GM19043 (cell line): Measurements from ENCODE around the gene SNAP47.
A peak's percentile ranks its signal among the peaks of the same experiment; 100 is the strongest.

ENCODE experiments used
- ATAC-seq: cut with Tn5 transposase; IDR thresholded peaks from one replicate; pipeline ENCODE4 v1.9.1; 2021; ENCODE audit warnings: low read depth; ENCODE audit not compliant: unreplicated experiment

The SNAP47 gene

DNA sequence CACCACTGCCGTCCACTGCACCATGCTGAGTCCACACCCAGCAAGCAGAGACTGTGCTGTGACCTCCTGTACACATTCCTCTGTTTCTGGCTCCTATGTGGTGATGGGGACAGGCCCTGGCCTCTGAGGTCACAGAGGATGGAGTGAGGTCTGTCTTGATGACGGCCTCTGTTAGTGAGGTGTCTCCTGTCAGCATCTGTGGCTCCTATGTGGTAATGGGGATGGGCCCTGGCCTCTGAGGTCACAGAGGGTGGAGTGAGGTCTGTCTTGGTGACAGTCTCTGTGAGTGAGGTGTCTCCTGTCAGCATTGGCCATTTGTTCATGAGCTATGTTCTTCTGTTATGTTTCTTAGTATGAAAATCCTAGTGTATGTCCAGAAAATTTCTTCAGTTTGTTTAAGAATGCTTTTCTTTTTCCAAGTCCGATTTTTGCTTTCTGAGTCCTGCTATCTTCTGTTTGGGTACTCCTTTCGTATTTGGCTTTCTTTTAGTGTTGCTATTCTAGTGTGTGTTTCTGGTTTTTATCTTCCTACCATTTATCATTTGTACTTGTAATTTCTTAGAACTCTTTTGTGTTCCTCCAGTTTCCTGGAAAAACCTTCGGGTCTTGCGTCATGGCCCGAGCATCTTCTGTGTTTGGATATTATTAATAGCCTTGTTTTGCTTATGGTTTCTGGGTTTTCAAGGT, 13.4 kb downstream of the SNAP47 start:
- no peak for ATAC-seq

DNA sequence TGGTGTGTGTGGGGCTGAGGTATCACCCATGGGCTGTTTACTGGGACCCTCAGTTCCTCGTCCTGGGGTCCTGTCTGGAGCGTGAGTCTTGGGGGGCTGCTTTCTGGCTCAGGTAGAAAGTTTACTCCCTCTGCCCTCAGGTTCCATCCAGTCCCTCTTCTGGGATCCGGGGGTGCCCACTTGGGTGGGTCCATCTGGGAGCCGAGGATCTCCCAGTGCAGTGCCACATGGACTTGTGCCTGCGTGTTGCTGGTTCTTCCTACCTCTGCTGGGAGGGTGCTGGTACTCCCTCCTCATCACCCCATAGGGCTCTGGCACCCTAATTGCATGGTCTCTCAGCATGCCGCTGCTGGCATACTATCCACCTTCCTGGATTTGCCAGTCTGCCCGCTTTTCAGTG, 14.0 kb downstream of the SNAP47 start:
- no peak for ATAC-seq

DNA sequence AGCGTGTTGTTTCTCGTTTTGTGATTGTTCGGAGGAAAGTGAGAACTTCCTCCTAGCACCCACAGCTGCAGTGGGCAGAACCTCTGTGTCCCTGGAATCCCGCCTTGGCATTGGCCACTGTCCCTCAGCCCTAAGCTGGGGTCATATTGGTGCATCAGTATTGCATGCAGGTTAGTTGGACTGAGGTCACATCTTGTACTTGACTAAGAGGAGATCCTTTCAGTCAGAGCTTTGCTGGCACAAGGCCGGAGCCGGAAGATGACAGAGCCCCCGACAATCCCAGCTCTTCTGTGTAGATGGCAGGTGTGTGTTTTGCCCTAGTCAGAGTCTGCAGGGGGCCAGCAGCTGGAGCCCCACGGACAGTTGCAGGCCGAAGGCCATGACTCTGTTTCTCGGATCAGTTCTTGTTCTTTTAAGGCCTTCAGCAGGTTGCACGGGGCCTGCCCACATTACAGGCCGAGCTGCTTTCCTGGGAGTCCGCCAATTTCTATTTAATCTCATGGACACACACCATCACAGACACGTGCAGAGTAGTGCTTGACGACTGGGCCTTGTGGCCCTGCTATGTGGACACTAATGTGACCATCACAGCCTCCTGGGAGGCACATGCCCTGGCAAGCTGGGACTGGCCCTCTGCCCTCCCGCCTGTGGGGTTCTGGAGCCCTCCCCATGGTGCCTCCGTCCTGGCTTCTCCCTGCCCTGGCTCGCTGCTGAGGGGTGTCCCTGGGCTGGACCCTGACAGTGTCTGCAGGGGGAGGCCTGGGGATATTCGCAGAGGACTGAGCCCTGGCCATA, 14.9 kb downstream of the SNAP47 start:
- ATAC-seq = no peak

DNA sequence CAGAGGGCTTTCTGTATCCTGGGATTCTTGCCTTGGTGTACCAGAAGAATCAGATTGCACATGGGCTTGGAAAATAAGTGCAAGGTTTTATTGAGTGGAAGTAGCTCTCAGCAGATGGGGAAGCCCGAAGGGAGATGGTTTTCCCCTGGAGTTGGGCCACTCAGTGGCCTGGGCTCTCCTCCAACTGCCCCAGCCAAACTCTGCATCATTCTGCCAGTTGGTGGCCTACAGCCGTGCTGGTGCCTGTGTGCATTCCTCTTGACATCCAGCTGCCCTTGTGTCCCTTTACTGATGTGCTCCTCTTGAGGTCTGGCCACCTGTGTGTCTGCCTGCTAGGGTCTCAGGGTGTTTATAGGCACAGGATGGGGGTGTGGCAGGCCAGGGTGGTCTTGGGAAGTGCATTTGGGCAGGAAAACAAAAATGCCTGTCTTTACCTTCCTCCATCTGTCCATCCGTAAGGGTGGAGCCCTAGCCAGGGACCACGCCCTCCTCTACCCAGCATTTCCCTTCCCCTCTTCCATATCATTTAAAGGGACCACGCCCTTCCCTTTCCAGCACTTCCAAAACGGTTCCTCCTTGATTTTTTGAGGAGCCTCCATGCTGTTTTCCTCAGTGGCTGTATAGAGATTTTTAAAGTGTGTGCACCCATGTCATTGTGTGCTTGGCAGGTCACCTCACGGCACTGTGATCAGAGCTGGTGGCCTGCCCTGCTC, 18.9 kb downstream of the SNAP47 start:
- ATAC-seq = no peak

DNA sequence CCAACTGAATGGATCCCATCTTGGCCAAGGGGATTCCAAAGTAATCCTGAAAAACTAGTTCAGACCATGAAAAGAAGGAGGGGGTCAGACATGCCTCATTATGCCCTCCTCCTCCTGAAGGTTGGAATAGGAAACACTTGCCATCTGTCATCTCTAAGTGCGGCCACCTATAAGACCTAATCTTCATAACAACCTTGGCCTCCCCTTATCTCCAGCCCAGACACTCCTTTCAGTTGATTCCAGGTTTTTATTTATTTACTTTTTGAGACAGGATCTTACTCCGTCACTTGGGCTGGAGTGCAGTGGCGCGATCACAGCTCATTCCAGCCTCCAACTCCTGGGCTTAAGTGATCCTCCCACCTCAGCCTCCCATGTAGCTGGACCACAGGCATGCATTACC, 19.7 kb downstream of the SNAP47 start:
- no peak for ATAC-seq

DNA sequence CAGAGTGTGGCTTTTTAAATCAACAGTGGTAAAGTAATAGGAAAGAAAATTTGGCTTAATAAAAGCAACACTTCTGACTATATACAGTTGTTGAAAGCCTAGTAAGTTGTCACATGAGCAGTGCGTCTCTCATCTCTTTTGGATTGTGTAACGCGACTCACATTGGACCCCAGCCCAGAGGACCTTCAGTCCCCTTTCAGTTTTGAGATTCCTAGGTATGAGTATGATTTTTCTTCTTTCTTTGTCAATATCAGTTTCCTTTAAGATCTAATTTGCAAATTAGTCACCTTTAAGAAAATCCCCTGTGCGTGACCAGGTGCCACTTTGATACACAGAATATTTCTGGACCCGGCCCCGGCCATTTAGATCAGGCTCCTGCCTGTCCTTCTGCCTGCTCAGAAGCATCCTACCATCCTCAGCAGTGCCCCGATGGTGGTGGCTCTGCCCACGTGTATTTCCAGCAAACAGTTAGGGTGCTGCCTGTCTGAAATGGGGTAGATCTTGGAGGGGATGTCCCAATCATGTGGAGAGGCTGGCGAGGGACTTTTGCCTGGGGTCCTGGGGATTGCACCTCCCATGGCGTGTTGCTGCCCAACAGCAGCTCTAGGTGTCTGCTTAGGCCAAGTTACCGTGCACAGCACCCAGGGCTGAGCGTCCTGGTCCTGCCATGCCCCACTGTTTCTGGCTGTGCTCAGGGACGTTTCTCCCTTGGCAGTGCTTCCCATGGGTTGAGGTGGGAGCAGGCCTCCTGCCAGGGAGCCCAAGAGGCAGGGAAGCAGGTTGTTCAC, 21.1 kb downstream of the SNAP47 start:
- no peak for ATAC-seq

DNA sequence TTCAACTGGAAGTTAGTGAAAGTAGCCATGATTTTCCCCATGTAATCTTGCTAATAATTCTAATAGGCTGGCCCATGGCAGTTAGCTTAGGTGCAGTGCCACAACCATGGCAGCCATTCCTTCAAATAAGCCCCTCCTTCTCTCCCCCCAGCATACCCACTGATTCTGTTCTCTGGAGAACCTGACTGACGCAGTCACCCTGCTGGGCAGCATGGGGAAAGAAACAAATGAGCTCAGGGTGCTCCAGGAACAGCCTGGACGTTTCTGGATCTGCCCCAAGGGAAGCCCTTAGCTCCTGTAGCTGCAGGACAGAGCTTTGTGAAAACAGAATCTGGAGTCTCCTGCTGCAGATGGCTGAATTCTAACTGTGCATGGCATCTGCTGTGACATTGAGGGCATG, 22.5 kb downstream of the SNAP47 start:
- ATAC-seq = no peak

DNA sequence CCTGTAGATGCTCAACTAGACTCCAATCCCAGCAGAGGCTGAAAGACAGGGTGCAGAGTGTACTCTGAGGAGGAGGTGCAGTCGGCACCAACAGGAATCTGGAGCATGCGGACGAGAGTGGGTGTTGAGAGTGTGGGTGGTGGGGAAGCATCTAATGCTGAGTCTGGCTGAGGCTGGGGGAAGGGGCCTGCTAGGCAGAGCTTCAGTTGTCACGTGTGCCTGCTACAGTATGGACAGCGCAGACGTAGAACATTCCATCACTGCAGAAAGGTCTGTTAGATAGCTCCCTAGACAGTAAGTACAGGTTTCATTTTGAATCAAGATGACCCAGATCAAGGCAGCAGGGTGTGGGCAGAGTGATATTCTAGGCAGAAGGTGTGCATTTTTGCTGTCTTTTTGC, 23.1 kb downstream of the SNAP47 start:
- no peak for ATAC-seq

DNA sequence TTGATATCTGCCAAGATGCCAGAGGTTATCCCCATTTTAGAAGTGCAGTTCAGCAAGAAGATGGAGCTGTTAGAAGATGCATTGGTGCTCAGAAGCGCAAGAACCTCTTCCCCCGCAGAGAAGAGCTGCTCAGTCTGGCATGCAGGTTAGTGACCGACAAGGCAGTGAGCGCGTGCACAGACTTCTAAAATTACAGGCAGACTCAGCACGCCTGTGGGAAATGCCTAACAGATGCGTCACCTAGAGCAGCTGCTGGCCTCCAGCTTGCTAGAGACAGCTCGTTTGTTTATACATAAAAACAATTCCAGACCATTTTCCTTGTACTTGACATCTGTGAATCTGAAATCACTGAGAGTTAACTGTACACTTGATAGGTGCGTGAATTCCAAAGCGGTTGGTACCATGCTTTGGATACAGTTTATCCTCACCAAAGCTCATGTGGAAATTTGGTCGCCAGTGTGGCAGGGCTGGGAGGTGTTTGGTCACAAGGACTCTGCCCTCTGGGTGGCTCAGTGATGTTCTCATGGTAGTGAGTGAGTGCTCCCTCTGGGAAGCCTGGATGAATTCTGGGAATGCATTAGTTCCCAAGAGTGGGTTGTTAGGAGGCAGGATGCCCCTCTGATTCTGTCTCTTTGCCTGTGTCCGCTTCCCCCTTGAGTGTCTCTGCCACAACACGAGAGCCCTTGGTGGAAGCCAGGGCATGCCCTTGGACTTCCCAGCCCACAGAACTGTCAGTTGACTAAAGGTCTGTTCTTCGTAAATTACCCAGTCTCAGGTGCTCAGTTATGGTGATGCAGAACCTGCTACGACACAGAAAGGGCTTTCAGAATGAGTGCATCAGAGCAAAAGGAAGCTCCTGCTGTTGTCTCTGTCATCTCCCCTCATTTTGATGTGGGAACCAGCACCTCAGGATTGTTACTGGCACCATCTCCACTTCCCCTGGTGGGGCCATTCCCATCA, 24.4 kb downstream of the SNAP47 start:
- ATAC-seq = no peak

DNA sequence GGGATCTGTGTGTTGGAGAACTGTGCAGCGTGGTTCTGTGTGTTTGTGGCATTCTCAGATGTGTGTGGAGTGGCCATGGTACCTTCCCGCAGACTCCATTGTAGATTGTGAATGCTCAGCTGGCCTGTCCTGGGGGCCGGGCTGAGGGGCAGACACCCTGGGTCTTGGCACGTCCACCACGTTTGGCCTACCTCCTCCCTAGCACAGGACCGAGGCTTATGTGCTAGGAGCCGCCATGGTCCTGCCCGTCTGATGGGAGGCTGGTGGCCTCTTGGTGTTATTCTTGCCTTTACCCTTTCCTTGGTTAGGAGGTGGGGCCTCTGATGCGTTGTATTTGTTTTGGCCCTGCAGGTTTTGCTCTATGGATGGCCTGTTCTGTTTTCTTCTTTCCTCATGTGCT, 25.1 kb downstream of the SNAP47 start:
- ATAC-seq = no peak

DNA sequence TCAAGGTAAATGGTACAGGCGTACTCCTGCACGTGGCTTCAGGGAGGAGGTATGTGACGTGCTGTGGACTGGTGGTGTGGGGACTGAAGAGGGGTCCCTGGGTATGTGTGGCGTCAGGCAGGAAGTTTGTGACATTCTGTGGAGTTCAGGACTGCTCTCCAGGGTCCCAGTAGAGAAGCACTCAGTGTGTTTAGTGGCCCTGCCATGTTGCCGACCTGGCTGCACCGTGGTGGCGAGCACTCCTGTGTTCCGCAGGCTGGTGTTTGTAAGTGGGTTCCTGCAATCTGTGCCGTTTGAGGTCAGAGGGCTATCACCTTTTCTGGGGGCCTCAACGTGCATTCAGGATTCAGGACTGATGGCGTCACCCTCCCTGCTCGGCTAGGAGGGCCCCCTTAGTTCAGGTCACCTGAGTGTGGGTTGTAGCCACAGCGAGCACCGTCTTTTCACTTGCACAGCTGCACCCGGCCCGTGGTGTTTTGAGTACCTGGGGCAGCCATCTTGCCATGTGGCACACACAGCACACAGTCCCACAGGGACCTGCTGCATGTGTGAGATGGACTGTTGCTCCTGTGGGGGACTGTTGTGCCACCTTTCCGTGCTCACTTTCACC, 26.5 kb downstream of the SNAP47 start:
- ATAC-seq = no peak

DNA sequence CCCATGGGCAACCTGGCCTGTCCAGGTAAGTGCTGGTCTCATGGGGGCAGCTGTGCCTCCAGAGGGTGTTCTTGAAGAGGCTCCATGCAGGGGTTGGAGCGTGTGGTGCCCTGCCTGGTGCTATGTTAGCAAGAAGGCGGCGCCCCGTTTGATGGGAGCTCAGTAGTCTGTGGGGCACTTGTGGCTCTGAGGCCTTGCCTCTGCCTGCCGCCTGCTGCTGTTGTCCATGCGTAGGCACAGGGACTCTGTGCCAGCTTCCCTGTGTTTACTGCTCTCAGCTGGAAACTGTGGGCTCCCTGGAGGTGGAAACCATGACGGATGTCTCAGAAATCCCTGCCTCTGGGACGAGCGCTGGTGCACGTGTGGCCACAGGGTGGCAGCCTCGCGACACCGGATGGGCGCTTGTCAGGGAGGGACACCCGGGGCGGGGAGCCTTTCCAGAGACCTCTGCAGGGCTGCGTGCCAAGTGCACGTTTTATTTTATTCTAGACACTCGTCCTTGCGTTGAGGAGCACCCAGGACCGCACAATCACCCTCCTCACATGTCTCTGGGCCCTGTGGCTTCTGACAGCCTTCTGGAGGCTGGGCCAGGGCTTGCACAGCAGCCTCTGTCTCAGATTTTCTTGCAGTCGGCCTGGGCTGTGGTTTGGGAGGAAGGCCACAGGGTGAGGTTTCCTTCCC, 27.1 kb downstream of the SNAP47 start:
- peak; percentile 65 for ATAC-seq

DNA sequence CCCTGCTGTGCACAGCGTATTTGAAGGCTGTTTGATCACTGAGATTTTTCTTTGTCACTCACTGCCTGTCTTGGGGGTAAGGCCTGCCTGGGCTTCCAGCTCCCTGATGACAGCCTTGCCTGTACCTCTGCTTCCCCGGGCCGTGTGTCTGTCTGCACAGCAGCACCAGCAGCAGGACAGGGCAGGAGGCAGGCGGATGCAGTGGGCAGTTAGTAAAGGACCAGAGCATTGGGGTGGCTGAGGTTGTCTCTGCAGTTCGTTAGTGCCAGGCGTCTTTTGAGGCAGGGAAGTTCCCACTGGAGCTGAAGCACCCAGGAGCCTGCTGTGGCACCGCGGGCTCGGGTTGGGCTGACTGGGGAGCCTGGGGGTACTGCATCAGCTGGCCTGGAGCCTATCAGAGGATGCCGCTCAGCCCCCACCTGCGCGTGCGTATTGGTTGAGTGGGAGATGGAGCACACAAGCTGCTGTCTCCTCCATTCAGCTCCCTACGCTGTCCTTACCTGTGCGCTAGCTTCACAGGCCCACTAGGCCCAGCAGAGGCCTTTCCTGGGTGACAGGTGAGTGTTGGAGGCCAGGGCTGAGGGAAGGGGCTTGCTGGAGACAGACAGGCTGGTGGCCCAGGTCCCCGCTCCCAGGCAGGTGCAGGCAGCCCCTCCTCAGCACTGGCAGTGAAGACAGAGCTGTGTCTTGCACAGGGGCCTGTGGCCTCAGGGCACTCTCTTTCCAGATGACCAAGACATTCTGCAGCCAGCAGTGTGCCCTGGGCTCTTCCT, 28.2 kb downstream of the SNAP47 start:
- ATAC-seq = no peak

DNA sequence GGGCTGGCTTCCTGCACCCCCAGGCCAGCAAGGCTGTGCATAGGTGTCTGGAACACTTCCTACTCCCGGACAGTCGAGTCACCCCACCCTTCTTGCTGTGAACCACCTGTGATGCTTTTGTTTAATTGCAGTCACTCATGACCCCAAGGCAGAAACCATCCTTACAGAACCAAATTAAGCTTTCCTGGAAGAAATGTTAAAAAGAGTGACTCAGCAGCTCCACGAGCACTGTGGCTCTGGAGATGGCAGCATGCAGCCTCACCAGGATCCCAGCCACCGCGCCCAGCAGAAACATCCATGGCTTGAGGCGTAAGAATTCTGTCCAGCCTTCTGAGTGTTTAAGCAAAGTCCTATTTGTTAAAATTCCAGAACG, 28.8 kb downstream of the SNAP47 start:
- ATAC-seq = no peak

DNA sequence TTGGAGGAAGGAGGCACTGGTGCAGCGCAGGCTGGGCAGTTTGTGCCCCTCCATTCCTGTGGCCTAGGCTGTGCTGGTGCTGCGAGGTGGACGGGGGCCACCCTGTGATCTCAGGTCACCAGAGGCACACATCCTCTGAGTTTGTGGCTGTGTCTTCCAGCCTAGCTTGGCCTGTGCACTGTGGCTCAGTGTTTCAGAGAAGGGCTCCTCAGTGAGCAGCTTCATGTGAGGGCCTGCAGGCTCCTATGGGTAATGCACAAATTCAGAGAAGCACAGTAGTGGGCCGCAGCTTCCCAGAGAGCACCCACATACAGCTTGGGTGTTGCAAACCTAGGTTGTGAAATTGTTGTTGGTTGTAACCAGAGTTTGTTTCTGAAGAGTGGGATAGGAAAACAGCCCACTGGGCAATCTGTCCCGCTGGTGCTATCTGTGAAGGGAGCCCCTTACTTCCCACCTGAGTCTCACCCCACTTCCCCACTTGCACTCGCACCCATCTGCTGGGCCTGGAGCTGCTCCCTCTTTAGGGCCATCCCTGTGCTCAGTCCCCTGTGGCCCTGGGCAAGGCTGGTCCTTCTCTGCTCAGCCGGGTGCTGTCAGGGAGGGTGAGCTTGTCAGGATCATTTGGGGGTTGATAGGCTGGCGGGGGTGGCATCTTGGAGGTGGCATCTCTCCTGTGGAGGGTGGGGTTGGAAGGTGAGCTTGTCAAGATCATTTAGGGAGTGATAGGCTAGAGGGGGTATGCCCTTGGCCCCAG, 30.2 kb downstream of the SNAP47 start:
- no peak for ATAC-seq

DNA sequence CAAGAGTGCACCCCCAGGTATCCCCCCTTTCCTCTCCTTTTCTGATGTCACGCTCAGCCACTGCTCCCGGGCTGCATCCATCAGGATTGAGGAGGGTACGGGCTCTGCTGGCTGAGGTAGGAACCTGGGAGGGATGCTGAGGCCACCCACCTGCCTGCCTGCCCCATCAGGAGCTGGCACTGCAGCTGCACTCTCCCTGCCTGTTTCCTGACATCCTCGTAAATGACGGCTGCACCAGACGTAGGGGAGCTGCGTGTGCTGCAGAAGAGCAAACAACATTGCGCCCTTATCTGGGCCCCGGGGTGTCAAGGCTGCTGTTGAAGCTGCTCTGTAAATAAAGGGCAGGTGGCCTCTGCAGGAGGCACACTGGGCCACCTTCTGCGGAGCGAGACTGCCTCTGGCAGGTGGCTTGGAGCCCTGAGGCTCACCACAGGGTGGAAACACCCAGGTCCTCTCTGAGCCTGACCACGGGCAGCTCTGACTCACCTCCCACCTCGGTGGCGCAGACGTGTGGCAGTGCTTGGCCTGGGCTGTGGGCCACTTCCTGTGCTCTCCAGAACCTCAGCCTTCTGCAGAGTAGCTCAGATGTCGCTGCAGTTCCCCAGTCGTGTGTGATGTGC, 30.9 kb downstream of the SNAP47 start:
- peak; percentile 53 for ATAC-seq
